Ammon's horn (tissue), 1 donor: Measurements from ENCODE around the gene C20orf144.
"Not testable (repeated sequence)": the region's sequence is repeated elsewhere in the genome, so short reads cannot be mapped to it uniquely, and the experiment has no call there.

Experiments
- DNase-seq: peaks from one replicate; pipeline ENCODE4 v3.0.0-alpha.2; 2016; ENCODE audit warnings: low spot score

Gene C20orf144

GRCh38 chr20:33662172-33662571 lies at the start of gene C20orf144:
Gene C20orf144, plus strand, starts transcription at chr20:33662327. Its CDS starts 19 bp downstream, at chr20:33662346.
- no peak for DNase-seq

- no peak for DNase-seq
Observed at GRCh38 chr20:33621717-33622400, 40.3 kb upstream of the C20orf144 start.

- DNase-seq, result no peak
Observed at GRCh38 chr20:33622705-33623365, 39.3 kb upstream of the C20orf144 start.

GRCh38 chr20:33624399-33624798 lies 37.7 kb upstream of the C20orf144 start:
- DNase-seq, result no peak

GRCh38 chr20:33626190-33626589 lies 35.9 kb upstream of the C20orf144 start:
- no peak for DNase-seq

- no peak for DNase-seq
Observed at GRCh38 chr20:33627577-33628216, 34.4 kb upstream of the C20orf144 start.

GRCh38 chr20:33629533-33629932 lies 32.6 kb upstream of the C20orf144 start:
- no peak for DNase-seq

GRCh38 chr20:33629979-33630378 lies 32.1 kb upstream of the C20orf144 start:
- DNase-seq, result no peak

- peak; percentile 64 for DNase-seq
Observed at GRCh38 chr20:33630507-33630906, 31.6 kb upstream of the C20orf144 start.

- DNase-seq, result not testable (repeated sequence)
Observed at GRCh38 chr20:33631910-33632309, 30.2 kb upstream of the C20orf144 start.

- no peak for DNase-seq
Observed at GRCh38 chr20:33635341-33635740, 26.8 kb upstream of the C20orf144 start.

GRCh38 chr20:33636776-33637175 lies 25.4 kb upstream of the C20orf144 start:
- DNase-seq, result no peak

GRCh38 chr20:33640287-33640686 lies 21.8 kb upstream of the C20orf144 start:
- no peak for DNase-seq

- no peak for DNase-seq
Observed at GRCh38 chr20:33644313-33645071, 17.6 kb upstream of the C20orf144 start.

- DNase-seq, result no peak
Observed at GRCh38 chr20:33645072-33645358, 17.1 kb upstream of the C20orf144 start.

- no peak for DNase-seq
Observed at GRCh38 chr20:33645396-33645795, 16.7 kb upstream of the C20orf144 start.

GRCh38 chr20:33646191-33646590 lies 15.9 kb upstream of the C20orf144 start:
- DNase-seq, result no peak

- not testable (repeated sequence) for DNase-seq
Observed at GRCh38 chr20:33646959-33647602, 15.0 kb upstream of the C20orf144 start.

- no peak for DNase-seq
Observed at GRCh38 chr20:33647603-33648395, 14.3 kb upstream of the C20orf144 start.

- no peak for DNase-seq
Observed at GRCh38 chr20:33648396-33649004, 13.6 kb upstream of the C20orf144 start.

- DNase-seq, result no peak
Observed at GRCh38 chr20:33649201-33649681, 12.9 kb upstream of the C20orf144 start.
